ENCODE results near the gene SLC9A7.
"Not testable (repeated sequence)": the region's sequence is repeated elsewhere in the genome, so short reads cannot be mapped to it uniquely, and the experiment has no call there.

SLC9A7 gene

GRCh38 chrX:46754036-46754435 is 4.9 kb downstream of the SLC9A7 start:
- DNase-seq, result no peak

GRCh38 chrX:46750889-46751288 is 8.0 kb downstream of the SLC9A7 start:
- DNase-seq, result no peak

GRCh38 chrX:46744009-46744408 is 14.9 kb downstream of the SLC9A7 start:
- DNase-seq, result no peak

GRCh38 chrX:46743046-46743445 is 15.9 kb downstream of the SLC9A7 start:
- no peak for DNase-seq

- no peak for DNase-seq
Measured at GRCh38 chrX:46739736-46740135, 19.2 kb downstream of the SLC9A7 start.

GRCh38 chrX:46737462-46737861 is 21.5 kb downstream of the SLC9A7 start:
- DNase-seq, result no peak

- DNase-seq, result no peak
Measured at GRCh38 chrX:46737041-46737440, 21.9 kb downstream of the SLC9A7 start.

GRCh38 chrX:46735622-46736021 is 23.3 kb downstream of the SLC9A7 start:
- DNase-seq, result no peak

- no peak for DNase-seq
Measured at GRCh38 chrX:46733226-46733625, 25.7 kb downstream of the SLC9A7 start.

- no peak for DNase-seq
Measured at GRCh38 chrX:46730765-46731164, 28.2 kb downstream of the SLC9A7 start.

GRCh38 chrX:46727441-46727840 is 31.5 kb downstream of the SLC9A7 start:
- no peak for DNase-seq

- DNase-seq, result not testable (repeated sequence)
Measured at GRCh38 chrX:46723569-46723927, 35.4 kb downstream of the SLC9A7 start.

- DNase-seq, result no peak
Measured at GRCh38 chrX:46722742-46723568, 36.0 kb downstream of the SLC9A7 start.

- DNase-seq, result no peak
Measured at GRCh38 chrX:46716796-46717195, 42.1 kb downstream of the SLC9A7 start.

GRCh38 chrX:46715997-46716396 is 42.9 kb downstream of the SLC9A7 start:
- DNase-seq, result no peak

- DNase-seq, result no peak
Measured at GRCh38 chrX:46715530-46715929, 43.4 kb downstream of the SLC9A7 start.

- no peak for DNase-seq
Measured at GRCh38 chrX:46713672-46714490, 45.0 kb downstream of the SLC9A7 start.

GRCh38 chrX:46712764-46713163 is 46.2 kb downstream of the SLC9A7 start:
- no peak for DNase-seq

- no peak for DNase-seq
Measured at GRCh38 chrX:46710927-46711623, 47.8 kb downstream of the SLC9A7 start.

GRCh38 chrX:46710425-46710824 is 48.5 kb downstream of the SLC9A7 start:
- DNase-seq, result no peak

- no peak for DNase-seq
Measured at GRCh38 chrX:46707274-46707965, 51.5 kb downstream of the SLC9A7 start.

GRCh38 chrX:46704767-46705386 is 54.0 kb downstream of the SLC9A7 start:
- DNase-seq, result no peak

Data from NCI-H1105 treated with DMSO at 0.1 percent for 48 hours (cell line).